SKM-1 (cell line): ENCODE data around the gene TFEB.

Experiments used
- DNase-seq: peaks from one replicate; lab custom pipeline; 2025; ENCODE audit not compliant: unreplicated experiment; lab: John Stamatoyannopoulos, UW

The TFEB gene

DNA sequence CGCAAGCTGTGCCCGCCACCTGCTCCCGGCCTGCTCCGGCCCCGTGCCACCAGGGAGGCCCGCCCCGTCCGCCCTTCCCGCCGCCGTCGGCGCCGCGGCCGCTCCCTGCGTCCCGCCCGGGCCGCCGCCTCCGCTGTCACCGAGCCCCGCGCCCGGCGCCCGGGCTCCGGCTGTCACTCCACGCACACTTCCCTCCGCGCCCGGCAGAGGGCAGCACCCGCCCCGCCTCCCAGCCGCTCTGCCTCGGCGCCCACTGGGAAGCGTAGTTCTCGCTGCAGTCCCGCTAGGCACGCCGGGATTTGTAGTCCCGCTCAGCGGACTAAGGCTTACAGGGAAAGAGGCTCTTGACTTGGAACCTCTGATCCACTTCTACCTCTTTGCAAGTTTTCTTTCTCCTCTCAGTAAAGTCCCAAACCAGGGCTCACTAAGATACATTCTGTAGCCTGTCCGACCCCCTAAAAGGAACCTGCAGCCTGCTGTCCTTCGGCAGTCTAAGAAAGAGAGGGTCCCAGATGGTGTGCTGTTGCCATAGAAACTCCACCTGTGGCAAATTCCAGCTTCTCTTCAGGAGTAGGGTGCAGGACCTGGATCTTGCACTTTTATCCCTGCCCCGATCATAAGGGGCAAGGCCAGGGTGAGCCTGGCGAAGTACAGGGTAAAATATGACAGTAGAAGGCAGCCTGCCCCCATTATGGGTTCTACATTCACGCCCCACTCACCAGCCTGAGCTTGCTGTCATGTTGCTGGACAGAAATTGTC, at the start of gene TFEB:
Gene TFEB (minus strand): TSS at position 182 of the 759 bp plus-strand sequence. CDS start 44,395 bp downstream, outside the sequence.
- peak; percentile 70 for DNase-seq

DNA sequence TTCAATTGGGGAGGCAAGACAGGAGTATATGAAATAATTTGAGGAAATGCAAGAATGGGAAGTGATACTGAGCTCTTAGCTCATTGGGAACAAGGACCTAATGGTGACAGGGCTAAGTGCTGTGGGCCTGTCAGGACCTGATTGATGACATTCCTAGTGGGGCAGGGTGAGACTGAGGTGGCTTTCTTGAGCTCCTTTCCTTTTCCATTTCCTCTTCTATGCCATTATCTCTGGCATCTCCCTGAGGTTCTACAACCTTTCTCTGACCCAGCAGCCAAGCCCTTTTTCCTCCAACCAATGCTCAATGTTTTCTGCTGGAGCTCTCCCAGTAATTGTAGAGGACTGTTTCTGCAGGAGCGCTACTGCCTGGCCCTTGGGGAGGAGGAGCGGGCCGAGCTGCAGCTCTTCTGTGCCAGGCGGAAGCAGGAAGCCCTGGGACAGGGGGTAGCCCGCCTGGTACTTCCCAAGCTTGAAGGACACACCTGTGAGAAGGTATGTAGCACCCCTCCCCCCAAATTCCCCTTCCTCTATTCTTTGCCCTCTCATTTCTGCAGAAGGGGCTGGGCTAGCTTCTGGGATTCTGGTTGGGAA, 49.3 kb upstream of the TFEB start:
- DNase-seq = peak; percentile 62

DNA sequence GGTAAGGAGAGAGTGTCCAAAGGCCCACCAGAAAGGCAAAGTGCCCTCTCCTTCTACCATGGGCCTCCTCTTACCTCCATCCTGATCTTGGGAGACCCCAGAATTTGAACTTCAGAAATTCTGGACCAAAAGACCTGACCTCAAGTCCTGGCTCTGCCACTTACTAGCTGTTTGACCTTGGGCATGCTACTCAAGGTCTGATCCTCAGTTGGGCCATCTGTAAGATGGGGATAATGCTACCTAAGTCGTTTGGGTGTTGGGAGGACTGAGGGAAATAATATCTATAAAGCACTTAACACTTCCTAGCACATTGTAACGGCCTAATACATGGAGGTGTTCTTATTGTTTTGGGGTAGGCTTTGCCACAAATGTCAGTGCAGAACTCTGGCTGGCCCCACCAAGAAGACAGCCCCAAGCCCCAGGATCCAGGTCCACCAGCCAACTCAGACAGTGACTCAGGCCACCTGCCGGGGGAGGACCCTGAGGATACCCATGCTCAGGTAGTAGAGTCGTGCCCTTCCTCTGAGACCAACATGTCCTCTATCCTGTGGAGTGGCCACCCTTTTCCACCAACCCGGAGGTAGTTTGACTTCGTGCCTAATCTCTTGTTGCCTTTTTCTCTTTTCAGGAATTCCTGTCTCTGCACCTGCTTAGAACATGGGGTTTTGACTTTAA, 47.8 kb upstream of the TFEB start:
- no peak for DNase-seq

DNA sequence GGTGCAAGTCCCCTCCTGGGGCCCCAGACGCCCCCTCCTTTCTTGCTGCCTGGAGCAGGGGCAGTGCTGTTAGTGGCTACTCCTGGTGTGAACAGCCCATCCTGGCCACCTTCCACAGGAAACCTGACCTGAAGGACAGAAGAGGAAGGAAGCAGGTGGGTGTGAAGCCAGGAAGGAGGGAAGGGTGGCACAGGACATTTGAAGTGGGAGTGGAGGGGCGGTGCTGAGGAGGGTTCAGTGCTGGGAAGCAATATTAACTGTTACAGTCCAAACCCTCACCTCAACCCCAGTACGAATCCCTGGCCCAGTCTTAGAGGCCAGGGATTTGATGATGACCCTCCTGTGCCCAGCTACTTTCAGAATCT, 45.9 kb upstream of the TFEB start:
- DNase-seq = no peak

DNA sequence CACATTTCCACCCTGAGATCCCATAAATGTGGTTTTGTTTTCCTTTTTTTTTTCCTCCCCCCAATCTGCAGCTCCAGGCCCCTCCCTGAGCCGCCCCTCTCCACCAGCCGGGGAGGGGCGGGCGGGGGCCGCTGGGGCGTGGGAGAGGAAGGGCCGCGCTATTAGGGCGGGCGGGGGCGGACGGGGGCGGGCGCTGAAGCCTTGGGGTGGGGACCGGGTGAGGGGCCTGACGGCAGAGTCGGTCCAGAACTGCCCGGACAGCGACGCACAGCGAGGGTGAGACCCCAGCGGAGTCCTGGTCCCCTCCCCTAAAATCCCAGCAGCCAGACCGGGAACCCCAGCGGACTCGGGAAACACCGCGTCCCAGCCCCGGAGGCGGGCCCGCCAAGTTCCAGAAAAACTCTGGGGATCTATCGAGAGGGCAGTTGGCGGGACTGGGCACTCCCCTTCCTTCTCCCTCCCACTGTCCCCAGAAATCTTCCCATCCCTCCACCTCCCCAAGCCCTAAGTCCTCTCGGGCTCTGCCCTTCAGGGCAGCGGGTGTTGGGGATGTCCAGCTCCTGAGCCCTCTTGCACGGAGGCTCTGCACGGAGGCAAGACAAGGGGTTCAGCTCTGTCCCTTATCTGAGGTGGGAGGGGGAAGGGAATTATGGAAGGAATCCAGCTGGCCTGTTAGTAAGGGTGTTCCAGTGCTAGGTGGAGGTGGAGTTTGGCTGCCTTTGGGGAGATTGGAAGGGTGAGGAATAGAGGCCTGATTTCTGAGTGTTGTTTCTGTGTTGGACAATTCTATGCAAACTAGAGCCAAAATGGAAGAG, 45.4 kb upstream of the TFEB start, which contains the start of gene PRICKLE4:
Gene PRICKLE4 (plus strand): TSS at position 232 of the 815 bp plus-strand sequence. CDS start 2,692 bp downstream, outside the sequence.
- no peak for DNase-seq

DNA sequence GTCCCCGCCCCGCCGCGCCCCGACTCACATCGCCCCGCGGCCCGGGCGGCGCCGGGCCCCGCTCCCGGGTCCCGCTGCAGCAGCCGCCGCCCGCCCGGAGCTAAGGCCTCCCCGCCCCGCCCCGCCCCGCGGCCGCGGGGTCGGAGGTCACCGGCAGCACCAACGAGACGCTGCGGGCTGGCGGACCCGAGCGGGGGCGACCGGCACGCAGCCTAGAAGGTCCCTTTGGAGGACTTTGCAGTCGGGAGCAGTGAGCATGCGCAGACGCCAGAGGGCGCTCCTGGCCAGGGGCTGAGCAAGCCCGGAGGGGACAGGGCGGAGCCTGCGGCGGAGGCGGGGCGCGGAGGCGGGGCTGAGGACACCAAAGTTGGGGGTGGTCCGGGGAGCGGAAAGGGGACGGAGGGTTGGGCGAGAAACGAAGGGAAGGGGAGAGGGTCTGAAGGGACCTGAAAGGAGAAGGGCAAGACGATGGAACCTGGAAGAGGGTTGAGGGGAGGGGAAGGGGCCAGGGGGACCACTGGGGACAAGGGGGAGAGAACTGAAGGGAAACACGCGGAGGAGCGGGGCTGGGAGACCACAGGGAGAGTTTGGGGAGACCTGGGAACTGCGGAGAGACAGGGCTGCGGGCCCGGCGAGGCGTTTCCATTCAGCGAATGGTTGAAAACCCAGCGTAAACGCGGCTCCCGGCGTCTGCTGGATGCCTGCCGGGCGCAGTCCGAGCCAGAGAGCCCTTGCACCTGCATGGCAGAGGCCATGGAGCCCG, 44.6 kb upstream of the TFEB start, which contains the start of gene FRS3:
Gene FRS3 (minus strand): TSS at position 113 of the 763 bp plus-strand sequence. CDS start 2,913 bp downstream, outside the sequence.
- peak; percentile 84 for DNase-seq

DNA sequence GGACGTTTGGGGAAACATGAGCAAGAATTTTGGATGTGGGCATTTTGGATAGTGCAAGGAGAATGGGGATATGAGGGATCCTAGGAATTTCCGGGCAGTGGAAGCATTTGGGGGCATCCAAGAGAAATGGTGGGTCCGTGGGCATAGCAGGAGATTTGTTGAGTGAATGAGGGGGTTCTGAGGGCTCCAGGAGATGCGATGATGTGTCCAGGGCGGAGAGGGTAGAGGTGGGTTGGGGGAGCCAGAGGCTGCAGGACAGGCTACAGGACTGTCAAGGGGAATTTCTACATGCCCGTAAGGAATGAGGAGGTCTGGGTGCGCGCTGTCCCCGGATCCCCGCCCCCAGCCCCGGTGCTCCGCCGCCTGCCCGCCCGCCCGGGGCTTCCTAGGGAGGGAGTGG, 43.9 kb upstream of the TFEB start:
- no peak for DNase-seq

DNA sequence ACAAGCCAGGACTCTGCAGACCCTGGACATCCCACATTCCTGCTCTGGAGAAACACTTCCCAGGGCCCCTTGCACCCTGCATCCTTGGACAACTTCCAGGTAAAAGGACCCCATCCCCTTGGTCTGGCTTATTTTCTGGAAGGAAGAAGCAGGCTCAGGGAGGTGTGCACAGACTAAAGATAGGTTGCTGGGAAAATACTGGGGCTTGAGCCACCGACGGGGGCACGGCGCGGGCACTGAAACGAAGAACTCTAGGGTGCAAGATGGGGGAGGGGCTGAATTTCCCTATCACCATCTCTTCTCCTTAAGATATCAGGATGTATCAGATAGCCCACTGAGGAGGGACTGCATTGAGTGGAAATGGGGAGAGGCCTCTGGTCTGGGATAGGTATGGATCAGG, 43.5 kb upstream of the TFEB start:
- DNase-seq = no peak

DNA sequence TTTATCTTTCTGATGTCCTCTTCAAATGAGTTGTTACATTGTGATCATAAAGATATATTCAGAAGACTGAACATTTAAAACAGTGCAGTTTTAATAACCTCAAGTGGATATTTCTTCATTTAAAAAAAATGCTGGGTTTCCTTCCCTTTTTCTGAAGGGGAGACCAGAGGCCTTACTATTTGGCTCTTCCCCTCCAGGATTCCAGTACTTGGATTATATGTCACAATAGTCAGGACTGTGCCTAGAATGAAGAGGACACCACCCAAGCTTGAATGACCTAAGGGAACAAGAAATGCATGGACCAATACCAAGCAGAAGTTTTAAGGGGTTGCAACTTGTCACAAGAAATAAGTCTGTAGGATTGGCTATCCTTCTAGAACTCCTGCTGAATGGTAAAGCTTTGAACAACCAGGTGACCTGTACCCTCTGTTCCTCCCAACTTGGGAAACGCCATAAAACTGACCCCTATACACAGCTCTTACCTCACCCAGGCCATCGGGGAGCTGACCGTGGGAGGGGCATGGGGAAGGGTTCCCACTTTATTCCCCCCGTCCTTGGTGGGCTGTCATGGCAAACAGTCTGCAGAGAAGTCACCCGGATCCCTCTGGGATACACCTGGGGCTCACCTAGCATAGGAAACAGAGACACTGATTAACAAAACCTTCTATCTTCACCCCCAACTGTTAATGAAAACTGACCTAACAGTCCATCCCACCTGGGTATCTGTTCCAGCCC, 42.3 kb upstream of the TFEB start:
- no peak for DNase-seq

DNA sequence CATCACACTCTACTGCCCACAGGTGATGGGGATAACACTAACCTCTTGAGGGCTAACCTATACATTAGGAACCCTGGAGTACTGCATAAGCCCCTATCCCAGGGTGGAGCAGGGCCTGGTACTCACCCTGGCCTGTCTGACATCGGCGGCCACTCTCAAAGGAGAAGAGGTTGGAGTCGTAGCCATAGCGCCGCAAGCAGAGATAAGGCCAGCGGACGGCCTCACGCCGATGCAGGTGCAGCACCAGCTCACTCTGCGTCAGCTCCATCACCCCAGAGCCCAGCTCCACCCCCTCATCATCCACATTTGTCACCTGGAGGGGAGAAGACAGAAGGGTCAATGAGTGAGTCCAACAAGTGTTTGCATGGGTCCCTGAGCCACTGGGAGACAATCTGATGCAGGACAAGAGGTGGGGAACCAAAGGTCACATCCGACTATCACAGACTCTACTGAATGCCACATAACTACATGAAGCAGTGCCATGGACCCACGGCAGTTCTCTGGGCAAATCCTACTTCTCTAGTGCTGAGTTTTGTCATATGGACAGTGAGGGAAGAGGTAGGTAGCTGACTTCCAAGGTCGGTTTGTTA, 40.0 kb upstream of the TFEB start:
- DNase-seq = no peak

DNA sequence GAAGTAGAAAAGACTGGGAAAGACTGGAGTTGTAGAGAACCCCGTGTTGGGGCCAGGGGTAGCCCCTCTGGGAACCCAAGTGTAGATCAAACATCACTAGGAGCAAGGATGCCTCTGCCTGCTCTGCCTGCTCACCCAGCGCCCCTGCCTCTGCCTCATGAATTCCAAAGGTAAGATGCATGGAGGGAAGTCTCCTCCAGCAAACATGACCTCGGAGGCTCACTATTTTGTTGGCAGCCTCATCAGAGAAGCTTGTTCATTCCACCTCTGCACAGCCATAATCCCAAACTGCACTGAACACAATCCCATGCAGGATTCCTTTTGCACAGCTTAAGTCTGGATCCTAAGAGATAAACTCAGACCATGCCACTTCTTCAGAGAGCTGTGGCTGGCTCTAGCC, 39.4 kb upstream of the TFEB start:
- no peak for DNase-seq

DNA sequence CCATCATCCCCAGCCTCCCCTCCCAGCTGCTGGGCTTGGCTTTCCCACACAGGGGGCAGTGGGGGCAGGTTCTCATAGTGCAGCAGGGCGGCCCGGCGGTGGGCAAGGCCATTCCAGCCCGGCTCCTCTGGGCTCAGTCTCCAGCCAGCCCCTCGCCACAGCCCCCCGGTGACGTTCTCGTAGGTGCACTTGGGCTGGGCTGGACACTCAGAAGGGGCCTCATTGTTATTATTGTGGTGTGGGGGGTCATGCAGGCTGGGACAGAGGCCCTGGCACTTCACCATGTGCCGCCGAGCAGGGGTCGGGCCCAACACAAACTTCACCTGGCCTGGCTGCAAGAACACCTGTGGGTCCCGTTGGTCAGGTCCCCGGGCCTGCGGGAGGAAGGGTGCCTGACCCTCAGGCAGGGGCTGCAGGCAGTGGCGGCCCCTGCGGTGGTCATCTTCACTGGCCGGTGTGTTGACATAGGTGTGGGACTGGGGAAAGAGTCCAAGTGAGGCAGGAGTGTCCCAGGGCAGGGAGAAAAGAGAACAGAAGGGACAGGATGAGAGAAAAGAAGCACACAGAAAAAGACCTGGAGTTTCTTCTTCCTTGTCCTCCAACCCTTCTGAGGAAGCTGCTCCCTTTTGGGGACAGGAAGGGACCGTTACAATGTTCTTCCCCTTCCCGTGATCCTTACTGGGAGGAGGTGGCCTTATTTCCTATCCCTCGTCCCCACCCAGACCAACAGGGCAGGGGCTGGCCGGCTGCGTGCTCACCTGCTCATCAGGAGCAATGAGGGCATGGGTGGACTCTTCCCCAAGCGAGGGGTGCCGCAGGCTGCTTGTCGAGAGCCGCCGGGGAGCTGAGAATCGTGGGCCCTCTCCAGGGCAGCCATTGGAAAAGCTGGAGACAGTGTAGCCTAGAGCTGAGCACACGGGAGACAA, 35.9 kb upstream of the TFEB start:
- DNase-seq = no peak

DNA sequence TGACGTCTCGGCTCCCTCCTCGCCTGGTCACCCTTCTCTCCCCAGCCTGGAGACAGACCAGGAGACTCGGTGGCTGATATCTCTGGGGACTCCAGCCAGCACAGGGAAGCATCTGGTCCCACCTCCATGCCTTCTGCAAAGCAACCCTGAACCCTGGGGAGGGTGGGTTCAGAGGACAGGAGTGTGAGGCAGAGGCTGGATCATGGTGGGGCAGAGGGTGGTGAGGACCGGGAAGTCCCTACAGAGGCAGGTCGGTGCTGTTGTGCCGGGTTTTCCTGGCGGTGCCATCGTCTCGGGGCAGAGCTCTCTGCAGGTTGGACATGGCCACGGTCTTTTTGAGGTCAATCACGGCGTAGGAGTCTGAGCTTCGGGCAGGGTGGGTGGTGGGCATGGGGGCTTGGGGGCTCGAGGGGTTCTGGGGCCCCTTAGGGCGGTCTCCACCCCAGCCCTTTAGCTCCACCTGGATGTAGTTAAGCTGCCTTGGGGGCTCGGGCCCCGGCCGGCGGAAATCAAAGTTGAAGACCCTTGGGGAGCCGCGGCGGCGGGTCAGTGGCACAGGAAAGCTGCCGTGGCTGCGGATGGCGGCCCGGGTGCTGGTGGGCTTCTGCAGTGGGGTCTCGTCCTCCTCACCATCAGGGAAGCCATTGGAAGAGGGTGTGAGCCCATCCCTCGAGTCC, 35.1 kb upstream of the TFEB start:
- DNase-seq = no peak

DNA sequence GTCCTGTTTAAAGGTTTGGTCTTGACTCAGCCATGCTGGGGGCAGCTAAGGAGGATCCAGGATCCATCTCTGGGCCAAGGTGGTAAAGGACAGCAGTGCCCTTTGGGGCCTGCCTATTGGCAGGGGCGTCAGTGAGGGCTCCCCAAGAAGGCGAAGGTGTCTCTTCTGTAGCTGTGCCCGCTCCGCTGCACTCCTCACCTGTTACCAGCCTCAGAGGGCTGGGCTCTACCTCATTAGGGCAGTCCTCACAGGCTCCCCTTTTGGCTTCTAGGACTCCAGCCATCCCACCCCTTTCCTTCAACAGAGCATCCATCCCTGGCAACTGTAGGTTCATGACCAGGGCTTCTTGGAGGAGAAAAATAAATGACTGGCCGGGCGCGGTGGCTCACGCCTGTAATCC, 34.0 kb upstream of the TFEB start:
- DNase-seq = no peak

DNA sequence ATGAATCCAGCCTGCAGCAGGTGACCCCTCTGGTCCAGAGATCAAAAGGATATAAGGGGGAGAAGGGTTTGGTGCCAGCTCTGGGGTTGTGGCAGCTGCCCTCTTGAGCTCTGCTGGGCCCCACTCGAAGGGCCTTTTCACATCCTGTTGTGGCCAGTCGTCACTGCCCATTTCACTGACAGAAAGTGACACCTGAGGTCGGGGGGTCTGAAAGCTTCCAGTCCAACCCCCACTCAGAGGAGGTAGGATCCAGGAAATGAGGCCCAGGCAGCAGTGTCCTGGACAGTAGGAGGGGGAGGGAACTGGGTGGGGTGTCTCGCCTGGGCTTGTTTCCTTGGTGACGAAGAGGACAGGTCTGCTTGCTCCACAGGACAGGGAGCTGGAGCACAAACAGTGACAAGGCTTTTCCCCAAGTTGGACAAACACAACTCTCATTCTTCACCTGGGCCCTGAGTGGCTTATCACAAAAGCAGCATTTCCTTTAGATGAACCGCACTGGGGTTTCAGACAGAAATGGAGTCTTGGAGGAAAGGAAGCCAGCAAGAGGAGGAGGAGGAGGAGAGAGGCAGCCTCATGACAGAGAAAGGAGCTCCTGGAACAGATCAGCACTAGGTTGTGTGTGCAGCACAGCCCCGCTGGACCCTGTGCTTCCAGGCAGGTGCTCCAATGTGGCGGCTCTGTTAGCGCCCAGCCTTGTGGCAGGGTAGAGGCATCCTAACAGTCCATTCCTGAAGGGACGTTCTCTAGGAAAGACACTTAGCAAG, 33.3 kb upstream of the TFEB start:
- DNase-seq = no peak

DNA sequence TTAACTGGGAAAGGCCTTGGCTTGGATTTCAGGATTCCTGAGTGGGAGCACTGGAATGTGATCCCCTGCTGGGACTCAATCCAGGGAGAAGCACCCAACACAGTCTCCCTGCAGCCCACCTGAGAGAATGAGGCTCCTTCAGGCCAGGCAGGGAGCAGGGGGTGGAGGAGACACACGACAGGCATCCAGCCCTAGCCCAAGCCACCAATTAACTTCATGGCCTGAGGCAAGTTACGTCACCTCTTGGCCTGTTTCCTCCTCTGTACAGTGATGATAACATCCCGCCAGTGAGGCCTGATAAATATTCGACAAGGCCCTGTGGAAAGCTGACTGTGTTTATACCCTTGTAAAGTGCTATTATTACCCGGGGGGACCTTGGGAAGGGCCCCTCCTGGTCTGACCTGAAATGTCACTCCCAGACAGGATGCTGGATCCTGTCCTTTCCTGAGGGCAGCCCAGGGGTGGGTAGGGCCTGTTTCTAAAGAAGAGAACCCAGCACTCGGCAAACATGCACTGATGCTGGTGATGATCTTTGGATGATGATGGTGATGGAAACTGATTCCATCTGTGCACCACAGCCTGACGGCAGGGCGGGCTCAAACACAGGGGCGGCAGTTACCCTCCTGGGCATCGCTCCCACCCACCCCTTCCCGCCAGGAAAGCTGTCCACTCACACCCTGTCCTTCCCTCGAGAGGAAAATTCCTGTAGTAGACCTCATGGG, 31.9 kb upstream of the TFEB start:
- no peak for DNase-seq
